ENCODE data around the gene MAP7D3. TPM values are rescaled to one million over a fixed set of nuclear protein-coding genes. Genes with fewer than 3 reads are reported as not detected.

Gene MAP7D3
- total and polyA plus RNA-seq, 2 of the 8 experiments (the other 6 are each of a cell fraction or from before 2014, with no cell fraction given): 4.8 to 19.6 TPM

DNA sequence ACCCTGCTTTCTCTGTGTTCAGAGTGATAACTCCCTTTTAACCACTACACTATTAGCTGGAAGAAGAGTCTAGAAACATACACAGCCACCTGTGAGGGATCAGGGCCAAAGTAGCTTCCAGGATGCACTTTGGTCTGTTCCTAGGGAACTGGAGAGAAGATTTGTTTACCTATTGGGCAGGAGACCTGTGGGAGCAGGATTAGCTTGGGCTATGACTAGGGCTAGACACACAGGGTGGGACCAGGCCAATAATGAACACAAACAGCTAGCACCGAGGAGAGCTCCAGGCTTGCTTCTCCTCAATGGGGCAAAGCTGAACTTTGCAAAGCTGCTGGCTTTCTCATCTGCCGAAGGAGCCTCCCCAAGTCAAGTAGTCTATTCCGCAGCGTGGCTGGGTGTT, 24.4 kb upstream of the MAP7D3 start:
- Histone ChIP-seq H2BK12ac (ENCODE audit: low read depth, low read length) (no peak overlapping the region), H3K9ac (replicated peaks in 1 of 4; ENCODE audit: extremely low read depth in 1 of 4, low read depth in 3 of 4, low read length in 3 of 4) (no peak overlapping the region), H3K14ac (ENCODE audit: insufficient read length) (no peak overlapping the region), H3K4me1 (replicated peaks in 1 of 4; ENCODE audit: control insufficient read depth in 3 of 4, insufficient read depth in 4 of 4, low read length in 3 of 4) (no peaks in the 10 kb centered on the region), H3K79me1 (ENCODE audit: low read depth, low read length) (no peaks in the 10 kb centered on the region), H3K23ac (ENCODE audit: insufficient read length) (no peak overlapping the region), H3K79me2 (ENCODE audit: control insufficient read depth in 1 of 2, insufficient read depth in 2 of 2, low read length in 2 of 2) (no peaks in the 10 kb centered on the region), H3K27ac (ENCODE audit: low read depth, low read length) (no peak overlapping the region), H3K4me2 (ENCODE audit: insufficient read depth in 1 of 2, low read depth in 2 of 2, low read length in 2 of 2) (no peak overlapping the region), H3K23me2 (ENCODE audit: low read depth, low read length) (no peaks in the 10 kb centered on the region), H4K5ac (ENCODE audit: insufficient read length, low read depth, low read length) (no peak overlapping the region), H4K91ac (replicated peaks; ENCODE audit: insufficient read length, low read length) (no peak overlapping the region), H2BK5ac (ENCODE audit: low read depth, low read length) (no peak overlapping the region), H2AFZ (ENCODE audit: low read length) (no peak overlapping the region), H3K4me3 (ENCODE audit: extremely low read depth in 1 of 4, insufficient read depth in 2 of 4, low read depth in 3 of 4, low read length in 4 of 4) (no peak overlapping the region), H4K8ac (ENCODE audit: extremely low read depth, insufficient read depth, low read length) (no peak overlapping the region), H3K9me3 (ENCODE audit: insufficient read depth in 2 of 2, low read depth in 1 of 2, low read length in 1 of 2) (no peaks in the 10 kb centered on the region), H3K56ac (replicated peaks; ENCODE audit: insufficient read length, low read depth, low read length) (no peak overlapping the region), H3K4ac (replicated peaks; ENCODE audit: insufficient read length, low read depth, low read length) (no peak overlapping the region), H2BK120ac (replicated peaks; ENCODE audit: low read depth, low read length) (no peak overlapping the region), H2BK15ac (ENCODE audit: low read length) (no peak overlapping the region), H3K36me3 (ENCODE audit: control insufficient read depth in 2 of 4, insufficient read depth in 4 of 4, low read length in 3 of 4) (no peaks in the 10 kb centered on the region), H2BK20ac (ENCODE audit: low read length) (no peak overlapping the region), H4K20me1 (replicated peaks in 1 of 2; ENCODE audit: control insufficient read depth in 1 of 2, insufficient read depth in 2 of 2, low read length in 2 of 2) (no peaks in the 10 kb centered on the region), H2AK5ac (ENCODE audit: low read depth, low read length) (no peak overlapping the region), H3K27me3 (replicated peaks in 1 of 4; ENCODE audit: control insufficient read depth in 3 of 4, extremely low read depth in 1 of 4, insufficient read depth in 3 of 4, low read length in 3 of 4) (no peaks in the 10 kb centered on the region), H3K18ac (ENCODE audit: extremely low read depth, low read length) (no peak overlapping the region)
- TF ChIP-seq BRCA1 (IDR thresholded peaks at IDR 0.05; ENCODE audit: low read depth, low read length) (no peak), ASH2L (IDR thresholded peaks at IDR 0.05; ENCODE audit: low read length) (no peak), KDM1A (IDR thresholded peaks at IDR 0.05; ENCODE audit: borderline replicate concordance, low read length) (no peak), CTBP2 (IDR thresholded peaks at IDR 0.05; ENCODE audit: borderline replicate concordance, insufficient read depth, insufficient read length, low read length) (no peak), TAF7 (optimal IDR thresholded peaks at IDR 0.05; ENCODE audit: borderline replicate concordance, low read depth, low read length) (no peak), POLR2AphosphoS5 (IDR thresholded peaks at IDR 0.05; ENCODE audit: low read depth, low read length) (no peak), PHF8 (conservative IDR thresholded peaks at IDR 0.05; ENCODE audit: low read depth, low read length) (no peak), HDAC2 (IDR thresholded peaks at IDR 0.05; ENCODE audit: borderline replicate concordance in 1 of 2, low read depth in 2 of 2, low read length in 2 of 2) (no peak), GABPA (IDR thresholded peaks at IDR 0.05; ENCODE audit: borderline replicate concordance, insufficient read depth, low read length) (no peak), CHD1 (IDR thresholded peaks at IDR 0.05; ENCODE audit: low read depth, low read length) (no peak), HDAC6 (IDR thresholded peaks at IDR 0.05; ENCODE audit: low read depth, low read length) (no peak), POLR2A (IDR thresholded peaks at IDR 0.05; ENCODE audit: control extremely low read depth in 1 of 2, low read depth in 2 of 2, low read length in 2 of 2) (no peak), TBP (IDR thresholded peaks at IDR 0.05; ENCODE audit: low read depth, low read length) (no peak), GTF2F1 (IDR thresholded peaks at IDR 0.05; ENCODE audit: borderline replicate concordance, low read depth, low read length) (no peak), TEAD4 (IDR thresholded peaks at IDR 0.05; ENCODE audit: low read depth, low read length) (no peak), TCF12 (IDR thresholded peaks at IDR 0.05; ENCODE audit: low read depth, low read length) (no peak)
- DNase-seq (ENCODE audit: low read depth in 1 of 2, low spot score in 2 of 2) (no peak), FAIRE-seq (no peak)
- POLR2A ChIA-PET (ENCODE audit: partially characterized antibody): no interaction called here
- WGBS, 2 experiments (ENCODE audit: extremely low coverage in 1 of 2, insufficient coverage in 1 of 2, insufficient read length in 1 of 2, insufficient replicate concordance in 2 of 2, low coverage in 1 of 2, low lambda C conversion rate in 2 of 2, missing lambda C conversion rate in 1 of 2): 89% methylated on average over 3 of the region's 4 CpGs; no CpG with 5 or more reads in 1 of the 2 experiments
- CTCF ChIA-PET (ENCODE audit: partially characterized antibody): no interaction called here
